ENCODE results near the gene LRRD1. TPM values are rescaled to one million over a fixed set of nuclear protein-coding genes. Genes with fewer than 3 reads are reported as not detected.

The LRRD1 gene
- total and polyA plus RNA-seq, 10 of the 15 experiments (the other 5 are each of a cell fraction or from before 2014, with no cell fraction given): 0.04 to 0.06 TPM; not detected in 8

GRCh38 chr7:92119213-92119759 is 59.7 kb downstream of the LRRD1 start:
- no peak overlapping the region for H2AFZ ChIP-seq (ENCODE audit: control insufficient read depth, low read depth, low read length)
- ChIA-PET POLR2A (no interaction called here), RAD21 (ENCODE audit: unreplicated experiment) (no interaction called here), CTCF (interaction anchor here (1.3 kb wide), 1 partner anchor 14 kb away, joined by 3 read pairs; no protein-coding TSS in a partner anchor), SMC1A (ENCODE audit: uncharacterized antibody, unreplicated experiment) (interaction anchor here (1.1 to 1.4 kb wide), 3 partner anchors 10 to 28 kb away, joined by 3 to 4 read pairs (median 3); no protein-coding TSS in a partner anchor)
- no peaks in the 10 kb centered on the region for H3K4me1 ChIP-seq (ENCODE audit: control insufficient read depth, insufficient read depth, low read length)
- DNase-seq (ENCODE audit: low read depth, low spot score) (no peak), FAIRE-seq (no peak), ATAC-seq (no peak; the same call in 1 of the 3 replicates)
- in situ Hi-C loops (cut with MboI) (no loop called here), intact Hi-C loops (cut with micrococcal nuclease; ENCODE audit: unreplicated experiment) (no loop called here)
- no peak overlapping the region for H3K9ac ChIP-seq (ENCODE audit: control insufficient read depth, insufficient read depth, low read length)
- H3K9me3 ChIP-seq (replicated peaks; ENCODE audit: control insufficient read depth, insufficient read depth, low read length): peaks cover 6% of the 10 kb centered on the region; the same call in 2 of the 3 replicates
- no peaks in the 10 kb centered on the region for H3K27me3 ChIP-seq (replicated peaks in 1 of 2; ENCODE audit: control insufficient read depth in 2 of 2, insufficient read depth in 2 of 2, low read length in 1 of 2)
- peaks cover 17% of the 10 kb centered on the region for H3K79me2 ChIP-seq (ENCODE audit: control insufficient read depth, insufficient read depth, low read length)
- 100% methylated on average over 1 of the region's 1 CpG for WGBS (ENCODE audit: insufficient coverage, insufficient replicate concordance, low lambda C conversion rate, missing lambda C conversion rate)
- no peak overlapping the region for H3K4me3 ChIP-seq
- no peak overlapping the region for H3K4me2 ChIP-seq (ENCODE audit: control insufficient read depth, insufficient read depth)
- no peaks in the 10 kb centered on the region for H4K20me1 ChIP-seq (ENCODE audit: control insufficient read depth, insufficient read depth)
- no TSS peak for BruUV-seq (replicated peaks)
- peaks cover 2 to 33% of the 10 kb centered on the region in 2 experiments; a peak in 3 of 4 replicates for H3K36me3 ChIP-seq (ENCODE audit: control insufficient read depth in 2 of 2, insufficient read depth in 2 of 2, low read length in 1 of 2)
- no peak overlapping the region for H3K27ac ChIP-seq (ENCODE audit: control insufficient read depth, insufficient read depth)
- TF ChIP-seq MTA2 (IDR thresholded peaks at IDR 0.05; ENCODE audit: low read depth) (no peak), RELB (IDR thresholded peaks at IDR 0.05; ENCODE audit: low read depth) (no peak), BMI1 (IDR thresholded peaks at IDR 0.05; ENCODE audit: borderline replicate concordance) (no peak), MXI1 (IDR thresholded peaks at IDR 0.05; ENCODE audit: low read depth, low read length) (no peak), EED (IDR thresholded peaks at IDR 0.05; ENCODE audit: low read depth) (no peak), HCFC1 (IDR thresholded peaks at IDR 0.05; ENCODE audit: low read length) (no peak), SREBF2 (IDR thresholded peaks at IDR 0.05; ENCODE audit: low read length) (no peak), HDGF (IDR thresholded peaks at IDR 0.05) (no peak), BCL3 (IDR thresholded peaks at IDR 0.05; ENCODE audit: borderline replicate concordance, insufficient read depth, low read depth, low read length, poor library complexity, severe bottlenecking) (no peak), NFXL1 (IDR thresholded peaks at IDR 0.05; ENCODE audit: borderline replicate concordance) (no peak), MTA3 (IDR thresholded peaks at IDR 0.05; ENCODE audit: borderline replicate concordance, low read length) (no peak), CEBPB (IDR thresholded peaks at IDR 0.05; ENCODE audit: borderline replicate concordance in 1 of 2, low read depth in 2 of 2, low read length in 2 of 2) (no peak), BCL11A (IDR thresholded peaks at IDR 0.05; ENCODE audit: low read depth, low read length) (no peak), NFYB (IDR thresholded peaks at IDR 0.05; ENCODE audit: insufficient read depth, low read depth, low read length) (no peak), REST (IDR thresholded peaks at IDR 0.05; ENCODE audit: low read depth, low read length) (no peak), IRF5 (IDR thresholded peaks at IDR 0.05; ENCODE audit: borderline replicate concordance) (no peak)

All from GM12878 (cell line).